OCI-LY3 (cell line): ENCODE data around the gene CLEC3B.

Experiments
- EZH2phosphoT487 ChIP-seq: fragments of 200-600 bp; shearing (Covaris generic); IDR thresholded peaks from 2 replicates; pipeline ENCODE4 v1.6.1; 2018; ENCODE audit warnings: antibody characterized with exemption, mixed run types, low read depth
- TF ChIP-seq, protein P1 (sequence below): fragments of 200-600, 300-600 bp; sonication (generic); IDR thresholded peaks from 2 replicates; pipeline ENCODE4 v1.5.1; 2014; ENCODE audit warnings: antibody characterized with exemption, low read length, low read depth

DNA sequence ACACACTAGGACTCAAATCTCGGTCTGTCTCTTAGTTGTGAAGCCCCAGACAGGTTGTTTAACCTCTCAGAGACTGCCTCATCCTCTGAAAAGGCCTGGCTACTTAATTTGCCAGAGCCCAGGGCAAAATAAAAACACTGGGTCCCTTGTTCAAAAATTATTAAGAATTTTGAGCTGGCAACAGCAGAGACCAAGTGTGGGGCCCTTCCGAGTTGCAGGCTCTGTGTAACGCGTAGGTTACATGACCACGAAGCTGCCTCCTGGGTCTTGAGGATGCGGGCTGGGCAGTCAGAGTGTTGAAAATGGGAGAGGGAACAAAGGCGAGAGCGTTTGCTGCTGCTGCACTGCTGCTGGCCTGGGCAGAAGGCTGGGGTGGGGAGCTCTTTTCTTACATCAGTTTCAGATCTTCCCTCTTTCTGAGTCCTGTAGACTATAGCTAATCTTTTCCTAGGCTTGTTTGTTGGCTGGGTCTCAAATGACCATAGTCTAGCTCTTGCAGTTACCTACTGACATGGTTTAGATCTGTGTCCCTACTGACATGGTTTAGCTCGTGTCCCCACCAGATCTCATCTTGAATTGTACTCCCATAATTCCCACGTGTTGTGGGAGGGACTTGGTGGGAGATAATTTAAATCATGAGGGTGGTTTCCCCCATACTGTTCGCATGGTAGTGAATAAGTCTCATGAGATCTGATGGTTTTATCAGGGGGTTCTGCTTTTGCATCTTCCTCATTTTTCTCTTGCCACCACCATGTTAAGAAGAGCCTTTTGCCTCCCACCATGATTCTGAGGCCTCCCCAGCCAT lies 49.9 kb downstream of the CLEC3B start:
- no peak for TF ChIP-seq EZH2phosphoT487
- TF ChIP-seq, protein P1, sequence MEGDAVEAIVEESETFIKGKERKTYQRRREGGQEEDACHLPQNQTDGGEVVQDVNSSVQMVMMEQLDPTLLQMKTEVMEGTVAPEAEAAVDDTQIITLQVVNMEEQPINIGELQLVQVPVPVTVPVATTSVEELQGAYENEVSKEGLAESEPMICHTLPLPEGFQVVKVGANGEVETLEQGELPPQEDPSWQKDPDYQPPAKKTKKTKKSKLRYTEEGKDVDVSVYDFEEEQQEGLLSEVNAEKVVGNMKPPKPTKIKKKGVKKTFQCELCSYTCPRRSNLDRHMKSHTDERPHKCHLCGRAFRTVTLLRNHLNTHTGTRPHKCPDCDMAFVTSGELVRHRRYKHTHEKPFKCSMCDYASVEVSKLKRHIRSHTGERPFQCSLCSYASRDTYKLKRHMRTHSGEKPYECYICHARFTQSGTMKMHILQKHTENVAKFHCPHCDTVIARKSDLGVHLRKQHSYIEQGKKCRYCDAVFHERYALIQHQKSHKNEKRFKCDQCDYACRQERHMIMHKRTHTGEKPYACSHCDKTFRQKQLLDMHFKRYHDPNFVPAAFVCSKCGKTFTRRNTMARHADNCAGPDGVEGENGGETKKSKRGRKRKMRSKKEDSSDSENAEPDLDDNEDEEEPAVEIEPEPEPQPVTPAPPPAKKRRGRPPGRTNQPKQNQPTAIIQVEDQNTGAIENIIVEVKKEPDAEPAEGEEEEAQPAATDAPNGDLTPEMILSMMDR: no peak
